Measurements from ENCODE around the gene GPI. TPM values are rescaled to one million over a fixed set of nuclear protein-coding genes. Genes with fewer than 3 reads are reported as not detected.
A peak's percentile ranks its signal among the peaks of the same experiment; 100 is the strongest.

GPI gene
- total and polyA plus RNA-seq, 9 of the 15 experiments (the other 6 are each of a cell fraction or from before 2014, with no cell fraction given), result 88.3 to 358 (median 122) TPM

DNA sequence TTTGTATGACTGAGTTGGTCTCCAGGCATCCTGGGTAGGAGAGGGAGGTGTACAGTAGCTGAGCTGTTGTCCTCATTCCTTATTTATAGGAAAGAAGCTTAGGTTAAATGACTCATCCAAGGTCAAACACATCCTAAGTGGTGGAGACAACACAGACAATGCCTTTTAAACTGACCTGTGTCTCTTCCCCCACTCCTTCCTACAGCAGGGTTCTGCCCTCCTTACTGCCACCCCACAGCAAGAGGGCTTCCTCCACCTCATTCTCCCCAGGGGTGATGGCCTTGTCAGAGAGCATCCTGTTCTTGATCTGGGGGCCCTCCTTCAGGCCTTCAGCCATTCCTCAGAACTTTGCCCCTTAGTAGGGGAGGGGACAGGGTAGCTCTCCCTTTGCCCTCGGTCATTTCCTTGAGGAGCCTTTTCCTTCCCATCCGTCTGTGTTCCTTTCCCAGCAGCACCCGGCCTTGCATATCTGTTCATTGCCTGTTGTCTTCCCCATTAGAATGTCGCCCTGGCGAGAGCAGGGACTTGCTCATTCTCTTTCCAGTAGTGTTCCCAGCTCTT, 48.2 kb upstream of the GPI start (continued):
- TF ChIP-seq, protein P1, sequence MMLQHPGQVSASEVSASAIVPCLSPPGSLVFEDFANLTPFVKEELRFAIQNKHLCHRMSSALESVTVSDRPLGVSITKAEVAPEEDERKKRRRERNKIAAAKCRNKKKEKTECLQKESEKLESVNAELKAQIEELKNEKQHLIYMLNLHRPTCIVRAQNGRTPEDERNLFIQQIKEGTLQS (IDR thresholded peaks at IDR 0.05), result peak; percentile 79
- TF ChIP-seq, protein P1 (CRISPR knock-in tag; conservative IDR thresholded peaks at IDR 0.05), result no peak
- TF ChIP-seq CCAR2 (IDR thresholded peaks at IDR 0.05; ENCODE audit: low read depth, low read length) (no peak), ESRRA (IDR thresholded peaks at IDR 0.05; ENCODE audit: borderline replicate concordance, low read depth) (peak; percentile 80; the same call in 1 of the 2 replicates), FOSL1 (tag; conservative IDR thresholded peaks at IDR 0.05) (peak; percentile 84), FOXA3 (CRISPR knock-in tag; conservative IDR thresholded peaks at IDR 0.05 in 1 of 2, IDR thresholded peaks at IDR 0.05 in 1 of 2) (no peak), PML (IDR thresholded peaks at IDR 0.05; ENCODE audit: low read length) (no peak), NFRKB (IDR thresholded peaks at IDR 0.05; ENCODE audit: low read depth) (no peak), LEF1 (IDR thresholded peaks at IDR 0.05) (no peak), GTF2E2 (tag; IDR thresholded peaks at IDR 0.05) (no peak), FOS (IDR thresholded peaks at IDR 0.05; ENCODE audit: extremely low read depth, insufficient read length) (peak; percentile 5), U2AF2 (optimal IDR thresholded peaks at IDR 0.05; ENCODE audit: low read depth, low read length) (no peak), ZNF584 (CRISPR knock-in tag; IDR thresholded peaks at IDR 0.05; ENCODE audit: low read depth) (peak; percentile 36; the same call in 1 of the 2 replicates), HOXB6 (CRISPR knock-in tag; IDR thresholded peaks at IDR 0.05; ENCODE audit: borderline replicate concordance) (no peak), TCF7 (IDR thresholded peaks at IDR 0.05; ENCODE audit: borderline replicate concordance) (no peak), NCOR1 (IDR thresholded peaks at IDR 0.05) (no peak)
- TF ChIP-seq, protein P2, sequence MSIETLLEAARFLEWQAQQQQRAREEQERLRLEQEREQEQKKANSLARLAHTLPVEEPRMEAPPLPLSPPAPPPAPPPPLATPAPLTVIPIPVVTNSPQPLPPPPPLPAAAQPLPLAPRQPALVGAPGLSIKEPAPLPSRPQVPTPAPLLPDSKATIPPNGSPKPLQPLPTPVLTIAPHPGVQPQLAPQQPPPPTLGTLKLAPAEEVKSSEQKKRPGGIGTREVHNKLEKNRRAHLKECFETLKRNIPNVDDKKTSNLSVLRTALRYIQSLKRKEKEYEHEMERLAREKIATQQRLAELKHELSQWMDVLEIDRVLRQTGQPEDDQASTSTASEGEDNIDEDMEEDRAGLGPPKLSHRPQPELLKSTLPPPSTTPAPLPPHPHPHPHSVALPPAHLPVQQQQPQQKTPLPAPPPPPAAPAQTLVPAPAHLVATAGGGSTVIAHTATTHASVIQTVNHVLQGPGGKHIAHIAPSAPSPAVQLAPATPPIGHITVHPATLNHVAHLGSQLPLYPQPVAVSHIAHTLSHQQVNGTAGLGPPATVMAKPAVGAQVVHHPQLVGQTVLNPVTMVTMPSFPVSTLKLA (conservative IDR thresholded peaks at IDR 0.05), result no peak
- TF ChIP-seq, protein P3, sequence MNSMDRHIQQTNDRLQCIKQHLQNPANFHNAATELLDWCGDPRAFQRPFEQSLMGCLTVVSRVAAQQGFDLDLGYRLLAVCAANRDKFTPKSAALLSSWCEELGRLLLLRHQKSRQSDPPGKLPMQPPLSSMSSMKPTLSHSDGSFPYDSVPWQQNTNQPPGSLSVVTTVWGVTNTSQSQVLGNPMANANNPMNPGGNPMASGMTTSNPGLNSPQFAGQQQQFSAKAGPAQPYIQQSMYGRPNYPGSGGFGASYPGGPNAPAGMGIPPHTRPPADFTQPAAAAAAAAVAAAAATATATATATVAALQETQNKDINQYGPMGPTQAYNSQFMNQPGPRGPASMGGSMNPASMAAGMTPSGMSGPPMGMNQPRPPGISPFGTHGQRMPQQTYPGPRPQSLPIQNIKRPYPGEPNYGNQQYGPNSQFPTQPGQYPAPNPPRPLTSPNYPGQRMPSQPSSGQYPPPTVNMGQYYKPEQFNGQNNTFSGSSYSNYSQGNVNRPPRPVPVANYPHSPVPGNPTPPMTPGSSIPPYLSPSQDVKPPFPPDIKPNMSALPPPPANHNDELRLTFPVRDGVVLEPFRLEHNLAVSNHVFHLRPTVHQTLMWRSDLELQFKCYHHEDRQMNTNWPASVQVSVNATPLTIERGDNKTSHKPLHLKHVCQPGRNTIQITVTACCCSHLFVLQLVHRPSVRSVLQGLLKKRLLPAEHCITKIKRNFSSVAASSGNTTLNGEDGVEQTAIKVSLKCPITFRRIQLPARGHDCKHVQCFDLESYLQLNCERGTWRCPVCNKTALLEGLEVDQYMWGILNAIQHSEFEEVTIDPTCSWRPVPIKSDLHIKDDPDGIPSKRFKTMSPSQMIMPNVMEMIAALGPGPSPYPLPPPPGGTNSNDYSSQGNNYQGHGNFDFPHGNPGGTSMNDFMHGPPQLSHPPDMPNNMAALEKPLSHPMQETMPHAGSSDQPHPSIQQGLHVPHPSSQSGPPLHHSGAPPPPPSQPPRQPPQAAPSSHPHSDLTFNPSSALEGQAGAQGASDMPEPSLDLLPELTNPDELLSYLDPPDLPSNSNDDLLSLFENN (IDR thresholded peaks at IDR 0.05; ENCODE audit: low read depth in 2 of 2, low read length in 2 of 2), result no peak
- TF ChIP-seq, protein P4, sequence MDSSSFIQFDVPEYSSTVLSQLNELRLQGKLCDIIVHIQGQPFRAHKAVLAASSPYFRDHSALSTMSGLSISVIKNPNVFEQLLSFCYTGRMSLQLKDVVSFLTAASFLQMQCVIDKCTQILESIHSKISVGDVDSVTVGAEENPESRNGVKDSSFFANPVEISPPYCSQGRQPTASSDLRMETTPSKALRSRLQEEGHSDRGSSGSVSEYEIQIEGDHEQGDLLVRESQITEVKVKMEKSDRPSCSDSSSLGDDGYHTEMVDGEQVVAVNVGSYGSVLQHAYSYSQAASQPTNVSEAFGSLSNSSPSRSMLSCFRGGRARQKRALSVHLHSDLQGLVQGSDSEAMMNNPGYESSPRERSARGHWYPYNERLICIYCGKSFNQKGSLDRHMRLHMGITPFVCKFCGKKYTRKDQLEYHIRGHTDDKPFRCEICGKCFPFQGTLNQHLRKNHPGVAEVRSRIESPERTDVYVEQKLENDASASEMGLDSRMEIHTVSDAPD (CRISPR knock-in tag; IDR thresholded peaks at IDR 0.05), result no peak
- TF ChIP-seq, protein P5, sequence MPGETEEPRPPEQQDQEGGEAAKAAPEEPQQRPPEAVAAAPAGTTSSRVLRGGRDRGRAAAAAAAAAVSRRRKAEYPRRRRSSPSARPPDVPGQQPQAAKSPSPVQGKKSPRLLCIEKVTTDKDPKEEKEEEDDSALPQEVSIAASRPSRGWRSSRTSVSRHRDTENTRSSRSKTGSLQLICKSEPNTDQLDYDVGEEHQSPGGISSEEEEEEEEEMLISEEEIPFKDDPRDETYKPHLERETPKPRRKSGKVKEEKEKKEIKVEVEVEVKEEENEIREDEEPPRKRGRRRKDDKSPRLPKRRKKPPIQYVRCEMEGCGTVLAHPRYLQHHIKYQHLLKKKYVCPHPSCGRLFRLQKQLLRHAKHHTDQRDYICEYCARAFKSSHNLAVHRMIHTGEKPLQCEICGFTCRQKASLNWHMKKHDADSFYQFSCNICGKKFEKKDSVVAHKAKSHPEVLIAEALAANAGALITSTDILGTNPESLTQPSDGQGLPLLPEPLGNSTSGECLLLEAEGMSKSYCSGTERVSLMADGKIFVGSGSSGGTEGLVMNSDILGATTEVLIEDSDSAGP (CRISPR knock-in tag; IDR thresholded peaks at IDR 0.05), result no peak

Data from K562 (cell line).